Activated naive CD4-positive, alpha-beta T cell treated with Interleukin-2 at 50 U/mL for 16 hours (primary cell): ENCODE data around the gene ZDHHC18.
"Not testable (repeated sequence)": the region's sequence is repeated elsewhere in the genome, so short reads cannot be mapped to it uniquely, and the experiment has no call there.

Experiments
- DNase-seq: peaks from one replicate; pipeline ENCODE4 v3.0.0-alpha.2; 2020

The ZDHHC18 gene

DNA sequence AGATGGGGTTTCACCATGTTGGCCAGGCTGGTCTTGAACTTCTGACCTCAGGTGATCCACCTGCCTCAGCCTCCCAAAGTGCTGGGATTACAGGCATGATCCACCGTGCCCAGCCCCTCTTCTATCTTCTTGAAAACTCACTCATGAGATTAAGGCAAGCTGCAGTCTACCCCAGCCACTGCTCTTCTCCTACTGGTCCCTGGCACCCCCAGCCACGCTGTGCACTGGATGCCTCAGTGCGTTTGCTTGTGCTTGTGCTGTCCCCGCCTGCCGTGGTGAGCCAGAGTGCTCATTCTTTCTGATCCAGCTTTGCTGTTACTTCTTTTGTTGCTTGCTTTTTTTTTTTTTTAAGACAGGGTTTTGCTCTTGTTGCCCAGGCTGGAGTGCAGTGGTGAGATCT lies 11.2 kb downstream of the ZDHHC18 start:
- not testable (repeated sequence) for DNase-seq

DNA sequence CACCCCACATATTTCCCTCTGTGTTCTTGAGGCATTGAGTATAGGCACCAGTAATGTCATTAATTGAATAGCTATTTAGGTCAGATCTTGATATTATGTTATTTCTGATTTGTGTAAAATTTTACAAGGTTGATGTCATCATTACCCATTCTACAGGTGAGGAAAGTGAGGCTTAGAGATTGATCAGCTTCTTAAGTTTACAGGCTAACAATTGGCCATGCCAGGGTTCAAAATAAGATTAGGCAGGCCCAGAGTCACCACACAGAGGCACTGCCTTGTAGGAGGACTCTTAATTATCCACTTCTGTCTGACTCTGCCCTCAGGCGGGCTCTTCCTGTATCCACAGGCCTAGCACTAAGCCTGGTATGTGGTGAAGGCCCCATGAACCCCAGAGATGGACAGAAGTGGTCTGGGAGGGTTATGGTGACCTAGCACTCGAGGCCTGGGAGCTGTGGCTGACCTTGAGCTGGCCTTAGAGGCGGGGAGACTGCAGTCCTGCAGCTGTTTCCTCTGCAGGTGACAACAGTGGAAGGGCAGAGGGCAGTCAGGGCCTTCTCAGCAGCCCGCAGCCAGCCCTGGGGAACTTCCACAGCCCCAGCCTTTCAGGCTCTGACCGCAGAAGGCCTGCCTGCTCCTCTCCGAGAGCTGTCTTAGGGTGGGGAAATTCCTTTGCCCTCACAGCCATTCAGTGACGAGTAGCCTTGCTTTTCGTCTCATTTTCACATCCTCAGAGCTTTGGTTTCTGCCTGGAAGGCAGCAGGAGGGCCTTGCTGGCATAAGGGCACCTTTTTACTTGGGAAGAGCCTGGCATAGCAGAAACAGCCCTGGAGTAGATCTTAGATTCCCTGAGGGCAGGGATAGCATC lies 12.2 kb downstream of the ZDHHC18 start:
- peak; percentile 79 for DNase-seq

DNA sequence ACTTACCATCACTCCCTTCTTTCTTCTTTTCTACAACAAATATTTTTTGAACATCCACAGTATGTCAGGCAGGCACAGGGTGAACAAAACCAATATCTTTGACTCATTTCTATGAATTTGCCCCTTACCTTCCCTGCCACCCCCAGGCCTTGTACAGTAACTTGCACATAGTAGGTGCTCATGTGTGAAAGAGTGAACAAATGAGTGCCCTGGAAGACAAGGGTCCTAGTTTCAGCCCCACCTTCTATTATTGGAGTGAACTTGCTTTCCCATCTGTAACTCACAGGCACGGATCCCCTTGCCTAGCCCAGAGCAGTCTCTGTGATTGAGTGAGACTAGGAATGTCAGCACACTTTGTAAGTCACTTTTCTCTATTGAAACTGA lies 12.8 kb downstream of the ZDHHC18 start:
- no peak for DNase-seq

- DNase-seq, result no peak
These were observed 13.3 kb downstream of the ZDHHC18 start for GRCh38 chr1:26839779-26840178.

GRCh38 chr1:26844424-26845196 lies 18.1 kb downstream of the ZDHHC18 start:
- no peak for DNase-seq

DNA sequence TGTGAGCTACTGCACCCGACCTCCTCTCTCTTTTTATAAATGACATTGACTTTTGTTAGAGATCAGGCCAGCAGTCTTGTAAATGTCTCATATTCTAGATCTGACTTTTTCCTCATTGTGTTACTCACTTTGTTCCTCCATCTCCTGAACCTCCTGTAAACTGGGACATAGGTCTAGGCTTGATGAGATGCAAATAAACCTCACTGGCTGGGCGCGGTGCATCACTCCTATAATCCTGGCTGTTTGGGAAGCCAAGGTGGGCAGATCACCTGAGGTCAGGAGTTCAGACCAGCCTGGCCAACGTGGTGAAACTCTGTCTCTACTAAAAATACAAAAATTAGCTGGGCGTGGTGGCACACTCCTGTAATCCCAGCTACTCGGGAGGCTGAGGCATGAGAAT lies 21.3 kb downstream of the ZDHHC18 start:
- not testable (repeated sequence) for DNase-seq

GRCh38 chr1:26848499-26848898 lies 22.0 kb downstream of the ZDHHC18 start:
- no peak for DNase-seq

DNA sequence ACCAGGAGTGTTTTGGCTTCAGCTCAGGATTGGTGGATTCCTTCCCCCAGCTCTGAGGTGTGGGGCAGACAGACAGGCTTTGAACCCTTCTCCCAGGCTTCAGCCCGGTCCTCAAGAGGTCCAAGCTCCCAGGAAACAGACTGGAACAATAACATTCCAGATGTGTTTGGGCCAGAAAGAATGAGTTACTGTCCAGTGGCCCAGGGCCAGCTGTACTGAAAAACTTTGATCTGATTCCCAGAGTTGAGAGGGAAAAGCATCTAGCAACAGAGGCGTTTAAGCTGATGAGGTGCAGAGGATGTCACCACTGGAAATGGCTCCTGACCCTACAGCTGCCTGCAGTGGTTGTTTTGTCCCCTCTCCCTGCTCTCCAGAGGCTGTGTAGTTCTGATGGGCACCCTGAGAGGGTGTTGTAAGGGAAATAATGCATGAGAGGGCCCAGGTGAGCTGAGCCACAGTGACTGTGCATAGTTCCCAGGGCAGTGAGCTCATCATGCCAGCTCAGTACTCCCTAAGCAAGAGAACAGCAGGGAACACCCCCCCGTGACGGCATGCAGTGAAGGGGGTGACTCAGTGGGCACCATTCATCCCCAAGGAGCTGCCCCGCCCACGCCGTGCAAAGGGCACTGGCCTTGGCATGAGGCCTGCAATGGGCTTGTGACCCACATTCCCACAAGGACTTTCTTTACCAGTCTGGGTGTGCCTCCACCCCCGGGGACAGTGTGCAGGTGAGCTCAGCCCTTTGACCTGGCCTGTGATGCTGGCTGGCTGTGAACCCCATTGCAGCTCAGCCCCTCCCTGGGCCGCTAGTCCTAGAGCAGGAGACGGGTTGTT lies 22.7 kb downstream of the ZDHHC18 start:
- DNase-seq, result no peak

DNA sequence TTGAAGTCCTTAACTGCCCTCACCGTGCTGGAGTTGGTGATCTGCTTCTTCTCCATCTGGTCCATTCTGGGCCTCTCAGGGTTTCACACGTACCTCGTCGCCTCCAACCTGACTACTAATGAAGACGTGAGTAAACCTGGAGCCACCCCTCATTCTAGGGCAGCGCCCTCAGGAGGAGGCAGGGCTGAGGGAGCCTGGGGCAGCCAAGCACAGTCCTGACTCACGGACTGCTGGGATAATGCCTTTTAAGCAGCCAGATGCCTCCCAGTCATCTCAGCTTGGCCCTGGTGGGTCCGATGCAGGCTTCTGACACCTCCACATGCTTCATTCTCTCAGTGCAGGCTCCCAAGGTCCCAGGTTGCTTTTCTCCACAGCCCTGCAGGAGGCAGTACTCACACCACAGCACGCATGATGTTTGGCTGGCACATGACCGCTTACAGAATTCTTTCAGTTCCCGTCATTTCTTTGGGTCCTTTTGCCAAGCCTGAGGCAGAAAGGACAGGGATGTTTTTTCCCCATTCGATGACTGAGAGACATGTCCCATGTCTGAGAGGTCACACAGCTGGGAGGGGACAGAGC lies 24.7 kb downstream of the ZDHHC18 start:
- no peak for DNase-seq

DNA sequence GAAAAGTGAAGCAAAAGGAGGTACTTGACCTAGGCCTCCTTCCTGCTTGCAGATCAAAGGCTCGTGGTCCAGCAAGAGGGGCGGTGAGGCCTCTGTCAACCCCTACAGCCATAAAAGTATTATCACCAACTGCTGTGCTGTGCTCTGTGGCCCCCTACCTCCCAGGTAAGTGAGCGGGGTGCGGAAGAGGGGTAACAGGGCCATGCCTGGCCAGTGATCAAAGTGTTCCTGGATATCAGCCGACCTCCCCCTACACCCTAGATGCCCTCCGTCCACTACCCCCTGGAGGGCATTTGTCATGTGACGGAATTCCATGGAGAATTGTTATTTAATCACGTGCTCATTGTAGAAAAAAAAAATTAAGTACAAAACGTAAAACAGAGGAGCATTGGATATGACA lies 26.2 kb downstream of the ZDHHC18 start:
- DNase-seq, result no peak

DNA sequence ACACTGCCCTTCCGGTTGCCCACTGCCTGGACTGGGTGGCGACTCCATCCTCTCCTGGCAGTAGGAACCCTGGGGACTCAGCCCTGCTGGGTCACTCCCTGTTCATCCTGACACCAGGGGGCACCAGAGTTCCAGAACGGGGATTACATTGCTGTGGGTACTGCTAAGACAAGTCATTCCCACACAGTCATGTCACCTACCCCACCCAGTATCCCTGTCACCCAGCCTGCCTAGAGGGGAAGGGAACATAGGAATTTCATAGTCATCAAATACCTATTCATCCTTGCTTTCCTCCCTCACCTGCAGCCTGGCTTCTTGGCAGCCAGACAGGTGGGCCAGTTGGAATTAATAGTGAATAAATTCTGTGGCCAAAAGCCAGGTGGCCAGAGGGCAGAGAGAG lies 26.7 kb downstream of the ZDHHC18 start:
- peak; percentile 80 for DNase-seq

- no peak for DNase-seq
These were observed 27.1 kb downstream of the ZDHHC18 start for GRCh38 chr1:26853600-26853999.

DNA sequence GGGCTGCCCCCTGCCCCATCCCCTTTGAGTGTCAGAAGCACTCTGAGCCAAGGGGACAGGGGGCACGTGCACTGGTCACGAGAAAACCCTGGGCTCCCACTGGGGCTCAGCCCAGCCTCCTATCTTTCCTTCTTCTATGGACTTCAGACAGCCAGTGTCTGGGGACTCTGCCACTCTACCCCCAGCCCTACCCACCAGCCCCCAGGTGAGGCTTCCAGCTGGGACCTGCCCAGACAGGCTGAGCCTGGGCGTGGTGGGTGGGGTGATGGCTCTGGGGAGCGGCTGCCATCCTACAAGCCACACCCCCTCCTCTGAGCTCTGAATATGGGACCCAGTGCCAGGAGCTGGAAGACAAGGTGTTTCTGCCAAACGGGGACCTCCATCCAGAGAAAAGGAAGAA lies 28.4 kb downstream of the ZDHHC18 start:
- DNase-seq, result no peak

DNA sequence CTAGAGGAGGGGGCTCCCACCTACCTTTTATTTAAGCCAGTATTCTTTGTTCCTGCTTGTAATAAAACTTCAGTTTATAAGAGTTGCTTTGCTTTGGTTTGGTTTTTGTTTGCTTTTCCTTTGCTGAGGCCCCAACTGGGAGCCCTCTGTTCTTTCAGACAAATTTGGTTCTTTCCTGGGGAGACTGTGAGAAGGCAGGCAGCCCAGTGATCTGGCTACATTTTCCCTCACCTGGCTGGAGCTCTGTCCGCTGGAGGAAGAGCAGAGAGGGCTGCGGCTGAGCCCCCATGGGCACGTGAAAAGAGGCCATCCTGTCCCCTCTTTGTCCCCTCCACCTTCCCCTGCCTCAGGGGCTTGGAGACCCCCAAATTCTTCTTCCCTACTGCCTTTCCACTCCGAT lies 29.1 kb downstream of the ZDHHC18 start:
- no peak for DNase-seq

GRCh38 chr1:26856181-26856580 lies 29.7 kb downstream of the ZDHHC18 start:
- no peak for DNase-seq

GRCh38 chr1:26856604-26857469 lies 30.3 kb downstream of the ZDHHC18 start:
- no peak for DNase-seq

- no peak for DNase-seq
These were observed 31.1 kb downstream of the ZDHHC18 start for GRCh38 chr1:26857473-26858060.

DNA sequence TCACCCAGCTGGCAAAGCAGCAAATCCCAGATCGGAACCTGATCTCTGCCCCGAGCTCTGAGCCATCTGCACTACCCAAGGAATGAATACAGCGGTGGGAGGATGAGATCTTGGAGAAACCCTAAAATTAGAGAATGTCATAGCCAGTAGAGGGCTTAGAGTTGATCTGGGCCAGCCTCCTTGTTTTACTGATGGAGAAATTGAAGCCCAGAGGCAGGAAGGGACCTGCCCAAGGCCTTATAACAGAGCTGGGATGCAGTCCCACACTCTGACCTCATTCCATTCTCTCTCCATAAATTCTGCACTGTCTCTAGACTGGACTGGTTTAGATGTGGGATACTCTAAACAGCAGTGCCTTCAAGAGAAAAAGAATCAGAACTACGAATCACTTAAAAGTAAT lies 31.7 kb downstream of the ZDHHC18 start:
- DNase-seq, result no peak

GRCh38 chr1:26858891-26859640 lies 32.6 kb downstream of the ZDHHC18 start:
- DNase-seq, result no peak

- no peak for DNase-seq
These were observed 34.8 kb downstream of the ZDHHC18 start for GRCh38 chr1:26861286-26861701.

DNA sequence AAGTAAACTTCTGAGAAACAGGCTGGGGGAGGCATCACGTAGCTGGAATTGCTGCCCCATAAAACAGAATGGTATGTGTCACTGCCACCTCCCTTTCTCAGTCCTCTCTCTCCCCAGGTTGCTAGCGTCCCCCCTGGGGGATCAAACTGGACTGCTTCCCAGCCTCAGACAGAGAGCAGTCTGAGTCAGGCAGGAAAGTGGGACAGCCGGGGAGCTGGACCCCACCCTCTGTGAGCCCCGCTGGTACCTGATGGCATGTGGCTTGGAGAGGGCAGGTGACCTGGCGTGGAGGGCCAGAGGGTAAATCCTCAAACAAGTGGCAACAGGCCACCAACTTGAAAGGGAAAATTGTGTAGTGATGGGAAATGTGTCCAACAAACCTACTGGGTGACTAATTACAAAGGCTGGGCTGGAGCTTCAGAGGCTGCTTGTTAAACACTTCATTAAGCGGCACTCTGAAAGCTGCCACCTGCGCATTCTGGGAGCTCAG lies 35.4 kb downstream of the ZDHHC18 start:
- no peak for DNase-seq
